AG09319 (cell line): ENCODE data around the gene POMGNT2.

Source experiments
- DNase-seq: peaks from one replicate; pipeline ENCODE4 v3.0.0-alpha.2; 2010; ENCODE audit warnings: low read depth; ENCODE audit errors: extremely low read depth
- TF ChIP-seq, protein P1 (sequence below): IDR thresholded peaks from 2 replicates; pipeline ENCODE4 v1.5.1; 2011; ENCODE audit warnings: low read depth, mild to moderate bottlenecking, inconsistent platforms, low read length, moderate library complexity

The POMGNT2 gene

DNA sequence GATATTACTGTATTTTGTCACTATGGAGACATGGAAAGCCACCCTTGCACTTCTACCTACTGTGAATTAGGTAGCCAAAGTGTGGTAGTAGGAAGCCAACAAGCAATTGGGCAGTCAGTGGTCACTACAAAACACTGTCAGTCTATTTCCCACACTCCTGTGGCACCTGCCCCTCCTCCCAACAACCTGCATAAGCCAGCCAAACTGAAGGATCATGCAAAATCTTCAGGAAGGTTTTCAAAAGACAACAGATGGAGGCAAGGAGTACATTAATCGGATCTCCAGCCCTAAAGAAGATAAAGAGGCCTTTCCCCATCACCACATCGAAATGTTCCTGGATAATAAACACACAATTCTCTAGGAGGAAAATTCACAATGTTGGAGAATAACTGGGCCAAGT is 11.9 kb downstream of the POMGNT2 start:
- TF ChIP-seq, protein P1, sequence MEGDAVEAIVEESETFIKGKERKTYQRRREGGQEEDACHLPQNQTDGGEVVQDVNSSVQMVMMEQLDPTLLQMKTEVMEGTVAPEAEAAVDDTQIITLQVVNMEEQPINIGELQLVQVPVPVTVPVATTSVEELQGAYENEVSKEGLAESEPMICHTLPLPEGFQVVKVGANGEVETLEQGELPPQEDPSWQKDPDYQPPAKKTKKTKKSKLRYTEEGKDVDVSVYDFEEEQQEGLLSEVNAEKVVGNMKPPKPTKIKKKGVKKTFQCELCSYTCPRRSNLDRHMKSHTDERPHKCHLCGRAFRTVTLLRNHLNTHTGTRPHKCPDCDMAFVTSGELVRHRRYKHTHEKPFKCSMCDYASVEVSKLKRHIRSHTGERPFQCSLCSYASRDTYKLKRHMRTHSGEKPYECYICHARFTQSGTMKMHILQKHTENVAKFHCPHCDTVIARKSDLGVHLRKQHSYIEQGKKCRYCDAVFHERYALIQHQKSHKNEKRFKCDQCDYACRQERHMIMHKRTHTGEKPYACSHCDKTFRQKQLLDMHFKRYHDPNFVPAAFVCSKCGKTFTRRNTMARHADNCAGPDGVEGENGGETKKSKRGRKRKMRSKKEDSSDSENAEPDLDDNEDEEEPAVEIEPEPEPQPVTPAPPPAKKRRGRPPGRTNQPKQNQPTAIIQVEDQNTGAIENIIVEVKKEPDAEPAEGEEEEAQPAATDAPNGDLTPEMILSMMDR: no peak
- DNase-seq: no peak

DNA sequence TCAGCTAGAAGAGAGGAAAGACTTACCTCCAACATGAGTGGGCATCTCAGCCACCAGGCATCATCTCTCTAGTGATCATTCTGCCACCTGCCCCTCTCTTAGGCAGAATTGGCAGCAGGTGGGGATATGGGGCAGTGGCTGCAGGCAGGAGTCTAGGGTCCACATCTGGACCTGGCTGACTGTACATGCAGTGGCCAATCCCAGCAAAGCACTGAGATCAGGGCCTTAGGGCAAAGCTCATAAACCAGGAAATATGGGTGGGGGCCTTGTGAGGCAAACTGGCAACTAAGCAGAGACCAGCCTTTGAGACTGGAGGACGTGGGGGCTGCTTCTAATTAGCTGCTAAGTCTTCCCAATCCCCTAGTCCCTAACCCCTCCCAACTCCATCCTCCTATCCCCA is 12.9 kb downstream of the POMGNT2 start:
- TF ChIP-seq, protein P1: no peak
- no peak for DNase-seq

DNA sequence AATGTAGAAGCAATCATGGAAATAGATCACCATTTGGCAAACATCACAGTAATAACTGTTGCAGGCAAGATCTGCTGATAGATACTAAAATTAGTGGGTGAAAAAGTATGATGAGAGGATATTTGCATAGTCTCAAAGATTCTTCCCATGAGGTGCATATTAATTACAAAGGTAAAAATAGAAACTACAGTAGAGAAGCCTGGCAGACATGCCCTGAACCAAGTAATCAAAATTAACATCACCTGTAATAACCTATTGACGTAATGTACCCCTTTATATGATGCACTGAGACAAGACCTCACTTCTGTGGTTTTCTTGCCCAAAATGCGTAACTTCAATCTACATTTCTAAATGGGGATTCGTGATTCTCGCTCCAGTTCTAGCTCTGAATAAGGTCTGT is 14.4 kb downstream of the POMGNT2 start:
- no peak for DNase-seq
- TF ChIP-seq, protein P1: no peak

DNA sequence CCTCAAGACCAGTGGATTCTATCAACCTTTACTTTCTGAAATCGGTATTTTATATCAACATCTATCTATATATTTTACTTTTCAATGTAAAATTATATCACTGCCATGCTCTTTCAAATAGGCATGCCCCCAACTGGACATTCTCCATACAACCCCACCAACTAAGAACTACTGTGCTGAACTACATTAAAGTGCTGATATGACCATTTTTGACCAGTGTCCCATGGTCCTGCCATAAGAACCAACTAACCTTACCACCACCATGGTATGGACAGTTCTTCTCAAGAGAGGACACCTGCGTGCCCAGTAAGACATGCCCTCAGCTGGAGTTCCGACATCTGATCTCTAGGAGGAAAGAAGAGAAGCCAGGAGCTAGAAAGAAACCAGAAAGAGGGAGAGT is 15.6 kb downstream of the POMGNT2 start:
- TF ChIP-seq, protein P1: no peak
- DNase-seq: no peak

DNA sequence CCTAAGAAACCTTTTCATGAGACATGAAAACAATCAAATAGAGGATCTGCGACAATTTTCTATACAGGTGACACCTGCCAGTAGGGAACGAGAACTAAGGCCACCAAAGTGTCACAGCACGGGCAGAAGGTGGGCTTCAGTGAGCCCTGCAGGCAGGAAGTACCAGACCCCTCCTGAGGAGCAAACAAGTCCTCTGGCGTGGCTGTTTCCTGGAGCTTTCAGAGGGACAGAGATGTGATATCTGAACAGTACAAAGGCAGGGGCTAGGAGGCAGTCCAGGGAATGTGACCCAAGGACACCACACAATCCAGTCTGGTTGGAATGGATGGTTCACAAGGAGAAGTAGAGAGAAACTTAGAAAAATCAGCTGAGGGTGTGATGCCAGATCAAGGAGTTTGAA is 16.8 kb downstream of the POMGNT2 start:
- TF ChIP-seq, protein P1: no peak
- no peak for DNase-seq

DNA sequence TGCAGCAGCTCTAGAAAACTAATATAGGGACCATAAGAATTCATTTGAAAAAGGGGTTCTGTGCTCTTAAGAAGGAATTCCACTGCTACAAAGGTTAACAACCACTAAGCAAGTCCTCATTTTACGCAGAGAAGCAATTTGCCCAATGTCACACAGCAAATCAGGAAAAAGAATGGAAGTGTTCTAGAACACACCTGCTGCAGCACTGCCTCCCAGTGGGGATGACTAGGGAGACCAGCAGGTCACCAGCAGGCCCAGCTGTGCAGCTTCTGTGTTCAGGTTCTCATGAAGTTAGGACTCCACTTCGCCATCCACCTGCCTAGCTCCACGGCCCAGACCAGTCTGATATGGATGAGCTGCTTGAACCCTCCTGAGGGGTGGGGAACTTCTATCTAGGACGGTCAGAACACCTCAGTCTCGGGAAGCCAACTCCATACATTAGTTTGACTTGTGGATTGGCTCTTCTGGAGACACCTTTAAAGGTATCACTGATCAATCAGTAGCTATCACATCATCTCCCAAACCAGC is 18.6 kb downstream of the POMGNT2 start:
- TF ChIP-seq, protein P1: no peak
- no peak for DNase-seq

DNA sequence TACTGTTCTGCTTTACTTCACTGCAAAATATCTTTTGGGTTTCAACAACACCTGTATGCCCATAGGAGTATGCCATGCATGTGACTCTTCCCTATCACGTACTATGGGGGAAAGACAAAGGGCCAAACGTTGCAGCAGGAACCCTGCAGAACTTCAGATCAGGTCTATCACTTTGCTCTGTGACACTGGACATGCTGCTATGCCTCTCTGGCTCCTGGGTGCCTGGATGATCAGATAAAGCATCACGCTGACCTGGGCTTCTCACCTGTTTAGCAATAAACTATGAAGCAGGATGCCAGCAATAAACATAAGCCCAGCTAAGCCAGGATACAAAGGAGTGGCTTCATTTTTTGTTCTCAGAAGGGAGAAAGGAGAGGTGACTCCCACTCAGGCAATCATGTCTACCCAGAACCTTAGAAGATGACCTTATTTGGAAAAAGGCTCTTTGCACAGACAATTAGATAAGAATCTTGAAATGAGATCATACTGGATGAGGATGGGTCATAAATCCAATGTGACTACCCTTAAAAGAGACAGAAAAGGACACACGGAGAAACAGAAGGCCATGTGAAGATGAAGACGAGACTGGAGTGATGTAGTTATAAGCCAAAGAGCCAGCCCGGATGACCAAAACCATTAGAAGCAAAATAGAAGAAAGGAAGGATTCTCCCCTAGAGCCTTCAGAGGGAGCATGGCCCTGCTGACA is 19.3 kb downstream of the POMGNT2 start:
- DNase-seq: no peak

More for the DNA sequence above, 19.3 kb downstream of the POMGNT2 start:
- TF ChIP-seq, protein P1: no peak
